GM12873 (cell line): ENCODE results near the gene ACSM2A.
"Not testable (repeated sequence)": the region's sequence is repeated elsewhere in the genome, so short reads cannot be mapped to it uniquely, and the experiment has no call there.

Experiments
- CTCF ChIP-seq: IDR thresholded peaks from 2 replicates; pipeline ENCODE4 v1.5.1; 2012; ENCODE audit warnings: low read depth, mild to moderate bottlenecking, moderate library complexity, low read length, control low read depth; ENCODE audit not compliant: insufficient read depth; ENCODE audit errors: missing control alignments

Gene ACSM2A, protein sequence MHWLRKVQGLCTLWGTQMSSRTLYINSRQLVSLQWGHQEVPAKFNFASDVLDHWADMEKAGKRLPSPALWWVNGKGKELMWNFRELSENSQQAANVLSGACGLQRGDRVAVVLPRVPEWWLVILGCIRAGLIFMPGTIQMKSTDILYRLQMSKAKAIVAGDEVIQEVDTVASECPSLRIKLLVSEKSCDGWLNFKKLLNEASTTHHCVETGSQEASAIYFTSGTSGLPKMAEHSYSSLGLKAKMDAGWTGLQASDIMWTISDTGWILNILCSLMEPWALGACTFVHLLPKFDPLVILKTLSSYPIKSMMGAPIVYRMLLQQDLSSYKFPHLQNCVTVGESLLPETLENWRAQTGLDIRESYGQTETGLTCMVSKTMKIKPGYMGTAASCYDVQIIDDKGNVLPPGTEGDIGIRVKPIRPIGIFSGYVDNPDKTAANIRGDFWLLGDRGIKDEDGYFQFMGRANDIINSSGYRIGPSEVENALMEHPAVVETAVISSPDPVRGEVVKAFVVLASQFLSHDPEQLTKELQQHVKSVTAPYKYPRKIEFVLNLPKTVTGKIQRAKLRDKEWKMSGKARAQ

DNA sequence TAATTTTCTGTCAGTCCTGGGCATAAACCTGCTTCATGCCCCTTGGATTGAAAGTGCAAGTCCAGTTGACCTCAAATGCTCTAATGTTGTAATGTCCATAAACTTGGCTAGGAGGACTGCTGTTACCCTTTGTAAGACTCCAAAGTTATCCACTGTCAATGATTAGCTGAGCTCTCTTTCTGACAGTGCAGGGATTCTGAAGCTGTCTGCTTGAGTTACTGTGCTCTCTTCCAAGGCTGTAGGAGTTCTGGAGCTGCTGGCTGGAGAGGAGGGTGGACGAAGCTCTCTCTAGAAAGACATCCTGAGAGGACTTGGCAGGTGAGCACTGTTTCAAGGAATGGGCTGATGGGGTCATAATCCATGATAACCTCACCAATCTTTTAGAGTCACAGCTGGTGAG lies at the start of gene ACSM2A:
TSS of gene ACSM2A (plus strand) at position 158 of the 400 bp plus-strand sequence. CDS start 8,594 bp downstream, outside the sequence.
- not testable (repeated sequence) for TF ChIP-seq CTCF

GRCh38 chr16:20402651-20403050 lies 48.7 kb upstream of the ACSM2A start:
- TF ChIP-seq CTCF: no peak

- TF ChIP-seq CTCF: no peak
Measured at GRCh38 chr16:20404637-20405036, 46.7 kb upstream of the ACSM2A start, which contains the start of gene PDILT. Gene PDILT, minus strand, starts transcription at chr16:20404737. Its CDS starts 5,437 bp downstream, at chr16:20399300.

- TF ChIP-seq CTCF: no peak
Measured at GRCh38 chr16:20409398-20410120, 41.8 kb upstream of the ACSM2A start, which contains the start of gene ACSM5. Gene ACSM5, plus strand, starts transcription at chr16:20409534. Its CDS starts 1,951 bp downstream, at chr16:20411485.

DNA sequence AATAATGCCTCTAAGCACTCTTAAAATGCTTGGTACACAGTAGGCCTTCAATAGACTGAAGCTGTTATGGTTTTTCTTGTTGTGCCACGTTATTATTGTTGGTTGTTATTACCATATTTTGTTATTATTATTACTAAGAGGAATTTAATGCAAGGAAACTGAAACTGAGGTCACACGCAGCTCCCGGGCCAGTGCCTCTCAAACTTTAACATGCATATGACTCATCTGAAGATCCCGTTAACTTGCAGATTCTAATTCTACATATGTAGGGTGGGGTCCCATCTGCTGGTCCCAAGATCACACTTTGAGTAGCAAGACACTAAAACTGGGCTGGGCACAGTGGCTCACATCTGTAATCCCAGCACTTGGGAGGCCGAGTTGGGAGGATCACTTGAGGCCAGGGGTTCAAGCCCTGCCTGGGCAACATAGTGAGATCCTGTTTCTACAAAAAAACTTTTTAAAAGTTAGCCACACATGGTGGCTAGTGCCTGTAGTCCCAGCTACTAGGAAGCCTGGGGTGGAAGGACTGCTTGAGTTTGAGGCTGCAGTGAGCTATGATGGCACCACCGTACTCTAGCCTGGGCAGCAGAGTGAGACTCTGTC lies 41.1 kb upstream of the ACSM2A start:
- TF ChIP-seq CTCF: no peak

GRCh38 chr16:20411055-20411454 lies 40.3 kb upstream of the ACSM2A start:
- TF ChIP-seq CTCF: no peak
